Heart left ventricle (tissue), 16 donors: ENCODE measurements around the gene SOX14. TPM values are rescaled to one million over a fixed set of nuclear protein-coding genes. Genes with fewer than 3 reads are reported as not detected.

Experiments used
- ATAC-seq, 4 donors: fragments of 200-7000 bp; cut with Tn5 transposase; one replicate each; pipeline ENCODE4 v1.9.1; 2020 to 2022; ENCODE audit warnings: moderate library complexity in 4 of 4, mild to moderate bottlenecking in 3 of 4, moderate number of reproducible peaks in 1 of 4
- DNase-seq, 5 donors: peaks; one replicate each; pipeline ENCODE4 v3.0.0-alpha.2; 2020
- H3K27ac ChIP-seq, 12 donors: fragments of 200-600 bp; sonication (generic) in 4 of 12; one replicate each; pipeline versions ENCODE4 v1.5.0 to v1.8.0; 2016 to 2022; ENCODE audit warnings: mild to moderate bottlenecking in 2 of 12
- H3K27me3 ChIP-seq, 9 donors: fragments of 200-600 bp; sonication (generic) in 2 of 9; one replicate each; pipeline versions ENCODE4 v1.5.1 to v1.8.0; 2016 to 2022; ENCODE audit warnings: mild to moderate bottlenecking in 3 of 9
- H3K36me3 ChIP-seq, 9 donors: fragments of 200-600 bp; sonication (generic) in 2 of 9; one replicate each; pipeline versions ENCODE4 v1.5.0 to v1.8.0; 2018 to 2022; ENCODE audit warnings: mild to moderate bottlenecking in 2 of 9
- H3K4me1 ChIP-seq, 12 donors: fragments of 200-600 bp; sonication (generic) in 4 of 12; one replicate each; pipeline versions ENCODE4 v1.5.0 to v1.8.0; 2016 to 2022; ENCODE audit warnings: mild to moderate bottlenecking in 3 of 12
- H3K4me3 ChIP-seq, 12 donors: fragments of 200-600 bp; sonication (generic) in 4 of 12; one replicate each; pipeline versions ENCODE4 v1.5.0 to v1.8.0; 2017 to 2022; ENCODE audit warnings: mild to moderate bottlenecking in 9 of 12, moderate library complexity in 4 of 12
- H3K9me3 ChIP-seq, 12 donors: fragments of 200-600 bp; sonication (generic) in 4 of 12; one replicate each; pipeline versions ENCODE4 v1.5.0 to v1.8.0; 2016 to 2022; ENCODE audit warnings: mild to moderate bottlenecking in 1 of 12
- POLR2A ChIP-seq, 2 donors: fragments of 450-650 bp; IDR thresholded peaks; one replicate each; pipeline ENCODE4 v1.6.1; 2017; ENCODE audit warnings: antibody characterized with exemption in 2 of 2, mild to moderate bottlenecking in 2 of 2, moderate library complexity in 2 of 2
- WGBS, 4 donors: extraction: QIAGEN DNeasy Blood & Tissue Kit in 2 of 4; methylation state at CpG; one replicate each; pipeline versions ENCODE4 v1.1.5 to v1.1.7; 2013 to 2018; 5-methylcytosine and 5-hydroxymethylcytosine counted together
- intact Hi-C, 10 donors: fragments of 100-400 bp; cut with DNase I; formaldehyde crosslinking; loops; one replicate each; pipeline versions ENCODE4 v1.11.1 to v1.14.2; 2022
- polyA plus RNA-seq, 2 donors: library from polyadenylated mRNA; stranded (reverse); fragments of 200-250 nt; gene quantifications; one replicate each; pipeline ENCODE4 v1.2.3, GENCODE V29; 2013
- total RNA-seq, 9 donors: library from RNA; depleted of rRNA in 2 of 9; stranded (reverse); fragments of >200 nt in 2 of 9; fragmentation: NEBNext Ultra II Directional in 3 of 9; extraction: Animal tissue kit (Norgen Biotek cat#: 25700) in 3 of 9; gene quantifications; one replicate each; pipeline versions ENCODE4 v1.1.0 to v1.2.4, GENCODE V29; 2016 to 2023
- TF ChIP-seq, protein P1 (sequence below), 12 donors: fragments of 200-600 bp; sonication (generic) in 4 of 12; IDR thresholded peaks; one replicate each; pipeline versions ENCODE4 v1.5.0 to v1.8.0; 2018 to 2022; ENCODE audit warnings: antibody characterized with exemption in 12 of 12, mild to moderate bottlenecking in 5 of 12
- donor health status: ischemic (EF 13 %, LVEDD 7.1; RV severe dilation, severe dysfunction).
- donor health status: healthy with polysubstance abuse.
- donor health status: DM: no; HTN: yes; CAD: no.
- donor health status: DM: no; HTN: no; CAD: no.
- donor health status: ischemic (EF 25% LVEDD 6.9; RV normal size, moderate dysfunction).
- donor health status: ischemic (EF 25% LVEDD 5.7; RV mildly dilated, moderate dysfunction).
- donor health status: healthy.
- donor health status: DM: yes; HTN: yes; CAD: no.
- donor health status: ischemic (EF 35%, LVEDD 5.7; RV mildly dilated, moderate dysfunction).
- donor health status: nonischemic (EF 11% LVEDD 7.7; RV severe dilation, severe dysfunction).
- donor health status: DM: yes; HTN: yes; CAD: no.
- donor health status: PGD.
- donor health status: ischemic (EF 29% LVEDD 5.4; RV normal size, mild dysfunction).
- donor health status: nonischemic (EF 23%, LVEDD 6.1; RV moderate dilation, normal function).

The SOX14 gene
- total and polyA plus RNA-seq, 11 donors, result not detected

DNA sequence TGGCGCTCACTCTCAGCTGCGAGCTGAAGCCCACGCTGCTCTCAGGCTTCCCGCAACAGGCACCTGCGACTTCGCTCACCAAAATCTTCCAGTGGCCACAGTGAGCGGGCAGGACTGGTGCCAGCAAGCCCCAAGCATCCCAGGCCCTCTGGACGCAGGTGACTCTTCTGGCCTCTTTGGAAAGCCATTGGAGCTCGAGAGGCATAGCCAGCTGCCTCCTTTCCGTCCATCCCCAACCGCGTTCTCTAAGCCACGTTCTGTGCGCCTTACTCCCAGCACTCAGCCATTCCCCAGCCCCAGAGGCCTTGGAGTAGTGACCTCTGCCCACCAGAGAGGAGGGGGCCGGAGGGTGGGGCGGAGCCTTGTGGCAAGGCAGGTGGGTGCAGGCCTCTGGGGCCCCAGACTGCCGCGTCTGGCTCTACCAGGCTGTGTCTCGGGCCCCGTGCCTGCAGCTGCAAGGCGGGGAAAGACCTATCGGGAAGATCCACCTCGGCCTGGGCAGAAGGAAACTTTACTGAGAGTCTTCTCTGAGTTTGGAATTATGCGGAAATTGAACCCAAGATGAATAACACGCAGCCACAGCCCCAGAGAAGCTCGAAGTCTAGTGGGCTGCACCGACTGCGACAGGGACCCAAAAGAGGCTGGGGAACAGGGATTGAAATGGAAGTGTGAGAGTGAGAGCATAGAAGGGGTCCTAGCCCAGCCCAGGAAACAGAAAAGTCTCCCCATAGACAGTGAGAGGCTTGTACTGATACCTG lies 3.6 kb upstream of the SOX14 start:
- TF ChIP-seq POLR2A (IDR thresholded peaks at IDR 0.05), result no peak
- intact Hi-C loops, result no loop called here
- peak in 1 of 5 donors; percentile 29 for DNase-seq
- 4 to 5% (median 5%) methylated on average over 26 to 28 of the region's 28 CpGs for WGBS, 4 donors
- H3K36me3 ChIP-seq, result no peaks in the 10 kb centered on the region
- H3K27me3 ChIP-seq, result peaks cover 50 to 81% (median 66%) of the 10 kb centered on the region in 9 donors
- H3K4me3 ChIP-seq, result no peak overlapping the region
- H3K27ac ChIP-seq, result no peak overlapping the region
- no peak for ATAC-seq
- H3K4me1 ChIP-seq, result peaks cover 0 to 26% (median 4%) of the 10 kb centered on the region in 12 donors
- H3K9me3 ChIP-seq, result peaks cover 0 to 9% (median 0%) of the 10 kb centered on the region in 12 donors

DNA sequence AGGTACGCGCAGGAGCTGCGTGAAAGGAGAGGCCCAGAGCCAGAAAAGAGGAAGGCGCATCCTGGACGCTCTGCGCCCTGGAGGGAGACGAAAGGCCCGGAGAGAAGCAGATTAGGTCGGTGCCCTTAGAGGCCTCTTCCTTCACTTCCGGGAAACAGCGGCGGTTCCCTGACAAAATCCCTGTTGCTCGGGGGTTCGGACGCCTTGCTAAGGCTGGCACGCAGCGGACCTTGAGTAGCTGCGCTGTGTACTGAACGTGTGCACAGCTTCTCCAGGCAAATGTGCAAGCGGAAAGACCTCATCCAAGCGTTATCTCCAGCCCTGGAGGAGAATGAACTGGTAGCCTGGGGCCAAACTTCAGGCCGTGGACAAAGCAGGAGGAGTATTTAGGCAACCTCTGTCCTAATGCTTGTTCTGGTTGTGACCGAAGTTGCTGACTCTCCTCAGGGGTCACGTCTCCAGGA lies 3.0 kb upstream of the SOX14 start:
- WGBS, 4 donors, result 2 to 5% (median 3%) methylated on average over 9 to 24 of the region's 24 CpGs
- peaks cover 53 to 87% (median 72%) of the 10 kb centered on the region in 9 donors for H3K27me3 ChIP-seq

DNA sequence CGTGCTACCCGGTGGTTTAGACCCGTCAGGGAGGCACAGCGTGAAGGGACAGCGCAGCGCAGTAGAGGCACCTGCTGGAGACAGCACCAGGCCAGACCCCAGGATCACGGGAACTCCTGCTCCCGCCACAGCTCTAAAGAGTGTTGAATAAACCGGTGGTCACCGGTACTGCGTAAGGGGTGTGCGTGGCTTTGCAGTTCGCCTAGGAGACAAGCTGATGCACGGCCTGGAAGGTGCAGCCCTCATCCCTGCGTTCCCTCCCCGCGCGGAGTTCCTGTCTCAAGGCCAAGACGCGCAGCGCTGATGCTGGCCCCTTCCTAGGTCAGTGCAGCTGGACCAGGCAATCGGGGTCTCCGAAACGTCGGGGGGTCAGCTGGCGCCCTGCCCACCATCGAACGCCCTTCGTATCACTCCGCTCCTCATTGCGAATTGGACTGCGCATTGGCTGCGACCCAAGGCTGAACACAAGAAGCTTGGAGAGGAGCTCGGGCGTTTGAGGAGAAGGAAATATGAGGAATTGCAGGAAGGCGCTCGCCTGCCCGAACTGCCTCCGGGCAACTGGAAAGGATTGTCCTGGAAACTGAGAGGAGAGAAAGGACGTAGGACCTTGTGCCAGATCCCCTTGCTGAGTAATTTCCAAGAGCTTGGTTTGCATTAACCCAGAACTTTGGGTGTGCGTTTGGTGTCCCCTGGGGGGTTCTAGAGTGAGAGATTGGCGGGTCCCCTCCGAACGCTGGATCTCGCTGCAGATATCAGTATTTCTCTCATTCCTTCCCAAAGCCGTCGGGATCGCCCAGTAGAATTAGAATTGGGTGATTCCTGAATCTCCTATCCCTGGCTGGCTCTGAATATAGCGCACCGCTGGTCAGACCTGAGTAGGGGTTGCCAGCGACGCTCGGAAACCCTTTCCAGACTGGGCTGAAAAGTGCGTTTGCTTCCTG lies 2.3 kb upstream of the SOX14 start:
- H3K9me3 ChIP-seq, result no peaks in the 10 kb centered on the region
- H3K36me3 ChIP-seq, result no peaks in the 10 kb centered on the region
- TF ChIP-seq, protein P1, sequence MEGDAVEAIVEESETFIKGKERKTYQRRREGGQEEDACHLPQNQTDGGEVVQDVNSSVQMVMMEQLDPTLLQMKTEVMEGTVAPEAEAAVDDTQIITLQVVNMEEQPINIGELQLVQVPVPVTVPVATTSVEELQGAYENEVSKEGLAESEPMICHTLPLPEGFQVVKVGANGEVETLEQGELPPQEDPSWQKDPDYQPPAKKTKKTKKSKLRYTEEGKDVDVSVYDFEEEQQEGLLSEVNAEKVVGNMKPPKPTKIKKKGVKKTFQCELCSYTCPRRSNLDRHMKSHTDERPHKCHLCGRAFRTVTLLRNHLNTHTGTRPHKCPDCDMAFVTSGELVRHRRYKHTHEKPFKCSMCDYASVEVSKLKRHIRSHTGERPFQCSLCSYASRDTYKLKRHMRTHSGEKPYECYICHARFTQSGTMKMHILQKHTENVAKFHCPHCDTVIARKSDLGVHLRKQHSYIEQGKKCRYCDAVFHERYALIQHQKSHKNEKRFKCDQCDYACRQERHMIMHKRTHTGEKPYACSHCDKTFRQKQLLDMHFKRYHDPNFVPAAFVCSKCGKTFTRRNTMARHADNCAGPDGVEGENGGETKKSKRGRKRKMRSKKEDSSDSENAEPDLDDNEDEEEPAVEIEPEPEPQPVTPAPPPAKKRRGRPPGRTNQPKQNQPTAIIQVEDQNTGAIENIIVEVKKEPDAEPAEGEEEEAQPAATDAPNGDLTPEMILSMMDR (IDR thresholded peaks at IDR 0.05), result no peak
- no peak for TF ChIP-seq POLR2A (IDR thresholded peaks at IDR 0.05)
- DNase-seq, result no peak
- H3K4me3 ChIP-seq, result no peak overlapping the region
- H3K27ac ChIP-seq, result no peak overlapping the region
- 4 to 5% (median 4%) methylated on average over 42 to 54 of the region's 54 CpGs for WGBS, 4 donors
- peaks cover 0 to 26% (median 4%) of the 10 kb centered on the region in 12 donors for H3K4me1 ChIP-seq
- ATAC-seq, result peak in 1 of 4 donors; percentile 27
- intact Hi-C loops, result no loop called here
- peaks cover 56 to 94% (median 79%) of the 10 kb centered on the region in 9 donors for H3K27me3 ChIP-seq

More for the DNA sequence above, 3.0 kb upstream of the SOX14 start:
- Histone ChIP-seq H3K9me3 (peaks cover 0 to 5% (median 0%) of the 10 kb centered on the region in 12 donors), H3K4me3 (no peak overlapping the region), H3K27ac (no peak overlapping the region), H3K4me1 (peaks cover 0 to 26% (median 4%) of the 10 kb centered on the region in 12 donors), H3K36me3 (no peaks in the 10 kb centered on the region)
- TF ChIP-seq POLR2A (IDR thresholded peaks at IDR 0.05), result no peak
- TF ChIP-seq, protein P1 (IDR thresholded peaks at IDR 0.05), result no peak
- intact Hi-C loops, result no loop called here
- DNase-seq, result peak in 1 of 5 donors; percentile 20
- no peak for ATAC-seq

DNA sequence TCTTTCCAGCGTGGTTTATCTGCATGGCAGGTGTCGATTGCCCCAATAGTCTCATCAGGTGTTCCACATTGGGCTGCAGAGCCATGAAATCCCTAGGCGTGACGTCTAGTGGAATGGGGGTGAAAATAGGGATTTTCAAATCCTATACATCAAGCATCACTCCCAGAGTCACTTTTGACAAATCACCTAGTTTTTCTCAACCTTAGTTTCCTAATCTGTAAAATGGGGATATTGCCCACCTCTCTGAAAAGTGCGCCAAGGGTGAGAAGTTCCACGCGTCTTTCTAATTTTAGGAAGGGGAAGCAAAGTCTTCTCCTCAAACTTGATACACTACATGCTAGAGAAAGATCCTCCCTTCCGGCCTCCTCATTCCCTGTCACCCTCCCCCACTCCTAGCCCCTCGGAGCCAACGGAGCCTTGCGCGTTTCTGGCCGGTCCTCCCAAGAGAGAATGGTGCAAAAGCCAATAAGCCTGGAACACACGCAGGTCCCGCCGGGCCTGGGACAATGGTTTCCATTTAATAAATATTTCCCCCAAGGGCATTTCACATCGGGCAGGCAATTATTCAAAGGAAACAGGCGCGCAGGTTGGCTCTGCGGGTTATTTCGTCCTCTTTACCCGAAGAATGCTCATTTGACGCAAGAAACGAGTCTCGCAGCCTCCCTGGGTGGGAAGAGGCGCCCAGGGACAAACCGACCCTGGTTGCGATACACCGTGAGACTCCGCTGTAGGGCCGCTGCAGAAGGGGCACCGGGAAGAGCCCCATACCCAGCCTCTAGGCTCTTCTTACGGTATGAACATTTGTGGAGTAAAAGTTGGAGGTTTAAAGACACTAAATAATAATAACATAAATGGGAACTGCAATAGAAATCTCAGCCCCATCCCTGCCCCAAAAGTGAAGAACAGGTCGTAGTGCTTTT lies 1.2 kb upstream of the SOX14 start:
- H3K27me3 ChIP-seq, result peaks cover 63 to 98% (median 90%) of the 10 kb centered on the region in 9 donors
- WGBS, 4 donors, result 3 to 5% (median 4%) methylated on average over 34 of the region's 34 CpGs
- ATAC-seq (no peak), DNase-seq (no peak)
- H3K4me3 ChIP-seq, result no peak overlapping the region
- no peaks in the 10 kb centered on the region for H3K36me3 ChIP-seq
- intact Hi-C loops, result no loop called here
- peaks cover 0 to 33% (median 5%) of the 10 kb centered on the region in 12 donors for H3K4me1 ChIP-seq
- no peak overlapping the region for H3K27ac ChIP-seq
- no peak for TF ChIP-seq POLR2A (IDR thresholded peaks at IDR 0.05)
- TF ChIP-seq, protein P1 (IDR thresholded peaks at IDR 0.05), result no peak
- H3K9me3 ChIP-seq, result no peaks in the 10 kb centered on the region
